Left hindlimb (tissue), 1 donor: Measurements from ENCODE around the gene ZNF592.
A peak's percentile ranks its signal among the peaks of the same experiment; 100 is the strongest.

ENCODE experiments used
- DNase-seq: peaks from one replicate; pipeline ENCODE4 v3.0.0-alpha.2; 2018

ZNF592 gene

DNA sequence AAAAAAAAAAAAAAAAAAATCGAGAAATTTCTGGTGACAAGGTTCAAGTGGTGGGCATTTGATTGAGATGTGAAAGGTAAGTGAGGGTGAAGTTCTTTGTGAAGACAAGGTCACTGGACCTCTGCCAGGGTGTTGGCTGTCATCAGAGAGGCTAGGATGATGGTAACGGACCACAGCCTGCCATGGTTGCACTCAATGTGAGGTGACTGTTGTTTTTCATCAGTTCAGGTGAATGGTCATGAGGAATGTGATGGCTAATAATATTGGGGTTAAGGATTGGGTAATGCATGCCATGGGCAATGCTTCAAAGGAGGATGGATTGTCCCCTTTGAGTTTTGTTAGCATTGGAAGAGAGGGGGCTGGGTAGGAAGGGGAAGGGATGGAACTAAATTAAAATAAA, 64.5 kb downstream of the ZNF592 start:
- DNase-seq = no peak

DNA sequence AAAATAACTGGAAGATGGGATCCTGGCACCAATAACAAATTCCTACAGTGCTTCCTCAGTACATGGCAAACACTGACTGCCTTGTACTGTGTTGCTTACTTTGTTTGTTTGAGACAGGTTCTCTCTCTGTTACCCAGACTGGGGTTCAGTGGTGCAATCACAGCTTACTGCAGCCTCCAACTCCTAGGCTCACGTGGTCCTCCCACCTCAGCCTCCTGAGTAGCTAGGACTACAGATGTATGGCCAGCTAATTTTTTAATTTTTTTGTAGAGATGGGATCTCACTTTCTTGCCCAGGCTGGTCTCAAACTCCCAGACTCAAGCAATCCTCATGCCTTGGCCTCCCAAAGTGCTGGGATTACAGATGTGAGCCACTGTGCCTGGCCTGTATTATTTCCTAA, 65.0 kb downstream of the ZNF592 start:
- no peak for DNase-seq

DNA sequence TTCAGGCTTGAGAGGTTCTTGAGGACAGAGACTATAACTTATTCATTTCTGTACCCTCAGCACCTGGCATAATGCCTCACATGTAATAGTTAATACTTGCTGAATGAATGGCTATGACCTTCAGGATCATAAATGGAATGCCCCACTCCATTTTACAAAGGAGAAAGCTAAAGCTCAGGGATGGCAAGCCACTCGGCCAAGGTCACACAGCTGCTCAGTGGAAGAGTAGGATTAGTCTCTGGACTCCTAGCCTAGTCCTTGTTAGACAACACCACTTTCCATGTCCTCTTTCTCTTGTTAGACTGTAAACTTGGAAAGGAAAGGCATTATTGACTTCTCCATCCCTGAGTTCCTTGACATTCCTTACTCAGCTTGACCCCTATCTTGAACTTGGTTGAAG, 65.5 kb downstream of the ZNF592 start:
- DNase-seq = no peak

DNA sequence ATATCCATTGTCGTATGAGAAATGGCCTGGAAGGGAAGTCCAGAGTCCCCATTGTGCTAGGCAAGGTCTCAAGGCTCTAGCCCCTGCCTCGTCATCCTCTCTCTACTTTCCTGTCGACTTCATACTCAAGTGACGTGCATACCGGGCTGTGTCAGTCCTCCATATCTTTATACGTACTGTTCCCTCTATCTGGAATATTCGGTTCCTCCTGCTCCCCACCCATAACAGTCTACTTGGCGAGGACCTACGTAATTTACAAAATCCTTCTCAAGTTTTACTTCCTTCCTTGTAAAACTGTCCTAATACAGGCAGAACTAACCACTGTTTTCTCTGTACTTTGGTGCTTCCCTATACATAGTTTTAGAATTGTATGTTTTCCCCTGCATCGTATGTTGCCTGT, 66.5 kb downstream of the ZNF592 start:
- no peak for DNase-seq

DNA sequence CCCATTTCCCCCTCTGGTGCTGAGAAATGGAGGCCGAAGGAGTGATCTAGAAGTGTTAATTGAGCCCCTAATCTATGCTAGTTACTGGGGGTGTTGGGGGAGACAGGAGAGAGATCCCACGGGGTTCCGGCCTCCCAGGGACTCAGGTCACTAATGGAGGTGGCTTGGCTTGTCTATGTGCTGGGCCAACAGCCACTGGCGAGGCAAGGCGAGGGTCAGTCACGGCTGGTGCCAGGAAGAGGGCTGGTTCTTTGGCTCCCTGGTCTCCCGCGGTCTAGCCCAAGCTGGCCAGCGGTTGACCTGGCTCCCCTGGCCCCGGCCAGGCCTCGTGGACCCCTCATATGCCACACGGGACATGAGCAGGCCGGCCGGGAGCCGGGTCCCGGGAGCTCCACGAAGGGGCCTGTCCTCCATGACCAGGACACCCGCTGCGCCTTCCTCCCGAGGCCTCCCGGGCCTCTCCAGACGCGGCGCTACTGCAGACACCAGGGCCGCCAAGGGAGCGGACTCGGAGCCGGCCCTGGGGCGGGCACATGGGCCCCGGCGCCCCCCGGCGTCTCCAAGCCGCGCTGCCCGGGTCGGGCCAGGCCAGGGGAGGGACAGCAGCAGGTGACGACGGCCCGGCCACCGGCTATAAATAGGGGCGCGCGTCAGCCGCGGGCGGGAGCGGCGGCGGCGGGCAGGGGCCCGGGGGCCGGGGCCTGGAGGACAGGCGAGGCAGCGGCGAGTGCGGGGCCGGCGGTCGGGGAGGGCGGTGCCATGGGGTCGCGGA, 68.5 kb downstream of the ZNF592 start, which contains the start of gene ALPK3:
Gene ALPK3, plus strand, starts transcription at position 663 of the 772 bp plus-strand sequence. Its CDS starts 97 bp downstream, at position 760.
- DNase-seq = peak; percentile 77

DNA sequence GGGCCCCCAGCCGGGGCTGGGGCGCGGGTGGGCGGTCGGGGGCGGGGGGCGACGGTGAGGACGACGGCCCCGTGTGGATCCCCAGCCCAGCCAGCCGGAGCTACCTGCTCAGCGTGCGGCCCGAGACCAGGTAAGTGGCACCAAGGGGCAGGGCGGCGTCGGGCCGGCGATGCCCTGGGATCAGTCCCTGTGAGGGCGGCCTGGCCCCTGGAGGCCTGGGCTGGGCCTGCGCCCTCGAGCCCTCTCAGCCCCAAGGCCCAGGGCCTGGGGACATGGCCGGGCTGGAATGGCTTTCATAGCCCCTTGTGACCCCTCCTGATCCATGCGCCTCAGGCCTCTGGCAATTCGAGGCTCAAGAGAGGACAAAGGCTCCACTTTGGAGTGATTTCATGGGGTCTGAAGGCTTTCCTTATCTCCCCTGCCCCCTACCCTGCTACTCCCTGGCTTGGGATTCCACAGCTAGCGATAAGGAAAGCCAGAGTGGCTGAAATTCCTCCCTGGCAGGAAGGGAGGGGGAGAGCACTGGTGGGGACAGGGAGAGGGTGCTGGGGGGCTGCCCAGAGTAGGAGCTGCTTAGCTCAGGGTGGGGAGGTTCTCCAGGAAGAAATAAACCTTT, 69.2 kb downstream of the ZNF592 start:
- DNase-seq = no peak

DNA sequence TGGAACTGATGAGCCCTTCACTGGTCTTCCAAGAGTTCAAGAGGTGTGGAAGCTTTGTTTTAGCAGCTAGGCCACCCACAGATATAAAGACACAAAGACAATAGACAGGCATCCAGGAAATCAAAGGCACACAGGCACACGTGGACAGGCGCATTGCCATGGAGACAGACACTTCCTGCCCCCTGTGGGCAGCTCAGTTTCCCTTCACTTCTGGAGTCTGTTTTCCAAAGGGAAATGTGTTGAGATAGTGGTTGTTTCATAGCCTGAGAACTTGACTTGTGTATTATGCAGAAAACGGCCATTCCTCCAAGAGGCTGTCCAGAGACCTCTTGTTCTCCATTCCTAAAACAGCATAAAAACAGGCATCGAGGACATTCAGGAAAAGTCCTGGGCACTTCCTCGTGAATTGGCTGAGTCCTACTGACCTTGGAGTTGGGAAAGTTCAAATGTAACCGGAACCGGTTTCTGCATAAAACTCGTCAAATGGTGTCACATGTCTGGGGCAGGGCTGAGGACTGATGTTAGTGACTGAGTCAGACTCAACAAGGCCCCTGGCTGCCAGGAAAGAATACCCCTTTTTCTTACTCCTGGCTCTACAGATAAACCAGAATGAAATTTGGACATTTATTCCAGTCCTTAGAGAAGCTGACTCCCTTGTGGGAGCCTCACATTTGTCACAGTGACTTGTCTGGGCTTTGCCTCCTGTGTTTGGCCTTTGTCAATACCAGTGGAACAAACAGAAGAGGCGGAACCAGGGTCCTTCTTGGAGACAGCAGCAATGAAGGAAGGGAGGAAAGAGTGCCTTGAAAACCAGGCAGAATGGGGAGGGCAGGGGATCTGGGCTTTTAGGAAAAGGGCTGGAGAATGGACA, 70.1 kb downstream of the ZNF592 start:
- no peak for DNase-seq

- DNase-seq = no peak
Observed at GRCh38 chr15:84819291-84819768, 70.9 kb downstream of the ZNF592 start.

GRCh38 chr15:84819791-84820190, 71.4 kb downstream of the ZNF592 start:
- DNase-seq = no peak

DNA sequence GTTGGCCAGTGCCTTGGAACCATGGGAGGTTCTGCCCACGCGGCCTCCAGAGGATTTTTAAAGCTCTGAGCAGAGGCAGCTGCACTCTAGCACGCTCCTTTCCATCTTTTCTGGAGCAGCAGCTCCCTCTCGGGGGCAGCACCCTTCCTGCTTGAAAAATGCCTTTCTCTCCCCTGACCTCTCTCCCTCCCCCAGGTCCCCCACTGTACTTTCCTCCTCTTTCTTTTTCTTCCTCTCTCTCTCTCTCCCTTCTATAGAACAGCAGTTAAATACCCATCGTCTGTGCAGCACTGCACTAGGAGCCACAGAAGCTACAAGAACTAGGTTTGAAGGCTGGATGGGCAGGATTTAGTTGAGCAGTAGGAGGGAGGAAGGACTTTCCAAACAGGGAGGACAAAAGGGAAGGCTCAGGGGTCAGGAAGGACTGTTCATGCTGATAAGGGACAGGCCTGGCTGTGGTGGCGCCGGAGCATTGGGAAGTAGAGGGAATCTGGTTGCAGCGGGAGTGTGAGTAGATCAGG, 73.2 kb downstream of the ZNF592 start:
- no peak for DNase-seq

DNA sequence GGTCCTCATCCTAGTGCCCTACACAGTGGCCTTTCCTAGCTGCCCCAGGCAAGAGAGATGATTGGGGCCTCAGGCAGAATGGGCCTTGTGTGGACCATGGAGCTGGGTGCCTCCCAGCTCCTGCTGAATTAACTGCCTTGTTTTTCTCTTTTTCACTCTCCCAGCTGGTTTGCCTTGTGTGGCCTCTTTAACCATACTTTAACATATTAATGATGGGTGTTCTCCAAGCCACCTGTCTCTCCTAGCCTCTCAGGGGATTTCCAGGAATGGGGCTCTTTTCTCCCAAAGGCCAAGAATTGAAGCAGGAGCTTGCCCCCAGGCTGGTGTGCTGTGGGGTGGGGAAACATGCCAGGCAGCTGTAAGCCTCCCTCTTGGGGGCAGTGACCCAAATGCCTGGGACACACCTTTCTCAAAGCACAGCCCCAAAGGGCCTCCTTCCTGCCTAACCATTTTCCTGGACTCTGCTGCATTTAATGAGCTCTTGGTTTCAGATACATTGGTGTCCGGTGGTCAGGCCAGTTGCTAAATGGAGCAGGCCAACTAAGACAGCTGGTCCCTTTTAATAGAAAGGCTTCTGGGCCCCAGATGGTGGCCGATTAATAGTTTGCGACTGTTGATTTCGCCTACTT, 74.4 kb downstream of the ZNF592 start:
- DNase-seq = no peak

DNA sequence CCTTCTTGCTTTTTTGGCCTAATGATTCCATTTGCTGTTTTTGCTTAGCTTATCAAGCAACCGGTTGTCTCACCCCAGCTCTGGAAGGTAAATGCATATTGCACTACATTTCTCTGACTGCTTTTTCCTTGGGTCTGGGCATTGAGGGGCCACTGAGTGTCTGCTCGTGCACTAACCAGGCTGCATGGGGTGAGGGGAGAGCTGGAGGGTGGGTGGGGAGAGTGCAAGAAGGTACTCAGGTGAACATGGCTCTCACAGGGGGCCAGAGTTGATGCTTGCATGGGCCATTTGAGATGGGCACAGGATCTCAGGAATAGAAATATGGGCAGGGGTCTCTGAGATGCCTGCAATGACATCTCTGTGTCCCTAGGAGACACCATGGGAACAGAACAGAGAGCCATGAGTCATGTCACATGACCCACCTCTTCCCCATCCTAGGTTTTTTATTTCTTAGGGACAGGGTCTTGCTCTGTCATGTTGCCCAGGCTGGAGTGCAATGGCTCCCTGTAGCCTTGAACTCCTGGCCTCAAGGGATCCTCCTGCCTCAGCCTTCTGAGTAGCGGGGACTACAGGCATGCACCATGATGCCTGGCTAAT, 75.0 kb downstream of the ZNF592 start:
- DNase-seq = no peak

DNA sequence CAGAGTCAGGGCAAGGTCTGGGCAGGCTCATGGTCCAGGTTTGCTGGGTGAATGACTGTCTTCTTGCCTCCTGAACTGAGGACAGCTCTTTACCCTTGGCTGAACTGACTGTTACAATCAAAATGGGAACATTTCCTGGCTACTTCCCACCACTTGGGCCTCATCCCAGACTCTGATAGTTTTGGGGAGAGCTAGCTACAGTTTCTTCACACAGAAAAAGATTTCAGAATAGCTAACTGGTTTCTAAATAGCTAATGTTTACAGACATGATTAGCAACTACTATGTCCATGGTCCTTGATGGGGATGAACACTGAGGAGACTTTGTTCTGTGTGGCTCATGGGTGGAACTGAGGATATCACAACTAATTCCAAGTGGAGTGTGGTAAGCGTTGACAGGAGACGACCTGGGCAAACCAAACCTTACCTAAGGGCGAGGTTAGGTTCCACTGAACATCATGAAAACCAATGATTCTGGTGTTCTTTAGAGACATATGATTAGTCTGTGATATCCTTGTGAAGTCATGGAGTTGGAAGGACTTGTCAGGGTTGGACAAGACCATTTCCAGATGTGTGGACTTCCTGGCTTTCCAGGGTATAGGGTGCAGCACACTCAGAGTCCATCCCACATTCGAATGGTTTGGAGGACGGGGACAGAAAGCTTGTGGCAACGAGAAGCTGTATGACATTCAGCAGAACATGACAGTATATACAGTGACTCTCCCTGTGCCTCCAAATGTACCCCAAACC, 76.0 kb downstream of the ZNF592 start:
- DNase-seq = peak; percentile 85

- DNase-seq = no peak
Observed at GRCh38 chr15:84826369-84826823, 78.0 kb downstream of the ZNF592 start.

DNA sequence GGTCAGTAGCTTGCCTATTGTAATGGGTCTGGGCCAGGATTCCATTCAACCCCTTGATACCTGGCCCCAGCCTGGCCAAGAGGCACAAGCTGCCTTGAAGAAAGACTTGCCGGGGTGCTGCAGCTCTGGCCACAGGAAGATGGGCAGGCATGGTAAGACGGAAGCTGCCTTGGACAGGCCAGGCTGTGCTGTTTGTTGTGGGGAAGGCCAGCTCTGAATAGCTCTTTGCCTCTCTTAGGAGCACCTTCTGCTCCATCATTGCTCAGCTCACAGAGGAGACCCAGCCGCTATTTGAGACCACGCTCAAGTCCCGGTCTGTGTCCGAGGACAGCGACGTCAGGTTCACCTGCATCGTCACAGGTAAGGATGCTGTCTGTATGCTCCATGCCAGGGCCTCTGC, 78.9 kb downstream of the ZNF592 start:
- no peak for DNase-seq

DNA sequence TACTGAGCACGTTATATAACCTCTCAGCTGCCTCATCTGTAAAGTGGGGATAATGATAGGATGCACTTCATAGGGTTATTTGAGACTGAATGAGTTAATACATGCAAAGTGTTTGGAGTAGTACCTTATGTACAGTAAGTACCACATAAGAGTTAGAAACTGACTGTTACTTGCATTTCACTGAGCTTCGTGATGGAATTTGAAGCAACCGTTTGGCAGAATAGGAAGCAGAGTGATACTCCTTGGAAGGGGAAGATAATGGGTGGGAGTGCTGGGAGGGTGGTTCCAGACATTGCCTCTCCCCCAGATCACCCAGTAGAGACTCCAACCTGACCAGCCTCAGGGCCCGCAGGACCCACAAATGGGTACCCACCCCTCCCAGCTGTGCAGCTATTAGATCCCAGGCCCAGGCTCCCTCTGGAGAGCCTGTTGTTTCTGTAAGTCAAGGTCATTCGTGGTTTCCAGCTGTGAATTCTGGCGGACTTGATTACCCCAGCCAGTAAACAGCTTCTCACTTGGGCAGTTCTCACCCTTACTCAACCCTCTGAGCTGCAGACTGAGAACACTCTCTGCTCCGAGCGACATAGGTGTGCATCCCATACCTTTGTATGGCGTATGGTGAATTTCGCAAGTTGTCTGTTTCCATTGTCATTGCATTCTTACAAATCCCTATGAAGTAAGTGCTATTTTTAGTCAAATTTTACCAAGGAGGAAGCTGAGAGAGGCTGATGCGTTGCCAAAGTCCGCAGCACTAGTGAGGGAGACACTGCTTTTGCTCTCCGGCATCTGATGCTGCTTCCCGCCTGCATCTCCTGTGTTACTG, 79.9 kb downstream of the ZNF592 start:
- no peak for DNase-seq

DNA sequence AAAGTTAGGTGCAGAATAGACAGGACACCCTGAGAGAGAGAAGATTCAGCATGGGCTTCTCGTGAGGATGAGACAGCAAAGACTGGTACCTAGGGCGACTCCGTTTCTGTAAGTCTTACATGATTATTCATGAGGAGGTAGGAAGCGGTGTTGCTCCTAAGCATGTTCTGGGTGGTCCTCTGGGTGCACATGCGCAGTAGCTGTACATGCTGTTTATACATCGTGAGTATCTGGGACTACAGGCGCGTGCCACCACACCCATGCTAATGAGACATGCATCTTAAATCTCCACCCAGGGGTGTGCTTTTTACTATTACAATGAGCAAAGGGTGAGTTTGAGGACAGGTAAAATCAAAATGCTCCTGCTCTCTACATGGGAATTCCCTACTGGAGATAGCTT, 81.0 kb downstream of the ZNF592 start:
- DNase-seq = no peak

- no peak for DNase-seq
Observed at GRCh38 chr15:84830036-84830435, 81.6 kb downstream of the ZNF592 start.

DNA sequence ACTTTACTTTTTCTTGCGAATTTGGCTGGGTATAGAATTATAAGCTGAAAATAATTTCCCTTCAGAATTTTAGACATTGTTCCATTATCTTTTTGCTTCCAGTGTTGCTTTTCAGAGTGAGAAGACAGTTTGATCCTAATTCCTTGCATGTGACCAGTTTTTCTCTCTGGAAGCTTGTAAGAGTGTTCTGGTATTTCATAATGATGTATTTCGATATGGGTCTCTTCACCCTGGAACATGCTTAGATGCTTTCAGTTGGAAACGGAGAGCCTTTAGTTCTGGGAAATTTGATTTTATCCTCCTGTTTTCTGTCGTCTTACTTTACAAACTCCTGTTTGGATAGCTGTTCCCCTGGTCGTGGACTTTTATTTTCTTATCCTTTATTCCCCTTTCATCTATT, 82.6 kb downstream of the ZNF592 start:
- no peak for DNase-seq

- no peak for DNase-seq
Observed at GRCh38 chr15:84831613-84832012, 83.2 kb downstream of the ZNF592 start.
